IPS-18a (cell line): ENCODE measurements around the gene NF1.
A peak's percentile ranks its signal among the peaks of the same experiment; 100 is the strongest.

Experiments used
- H3K27ac ChIP-seq: one replicate; pipeline ENCODE4 v1.5.1; 2013; ENCODE audit warnings: low read length
- H3K27me3 ChIP-seq: one replicate; pipeline ENCODE4 v1.6.1; 2013; ENCODE audit warnings: mild to moderate bottlenecking, low read length; ENCODE audit not compliant: control insufficient read depth, insufficient read depth
- H3K36me3 ChIP-seq: one replicate; pipeline ENCODE4 v1.6.1; 2013; ENCODE audit warnings: low read depth, low read length; ENCODE audit not compliant: control insufficient read depth
- H3K4me1 ChIP-seq: one replicate; pipeline ENCODE4 v1.6.1; 2013; ENCODE audit warnings: low read depth, low read length; ENCODE audit not compliant: control insufficient read depth
- H3K4me3 ChIP-seq: one replicate; pipeline ENCODE4 v1.5.1; 2013; ENCODE audit warnings: low read length
- H3K9ac ChIP-seq: one replicate; pipeline ENCODE4 v1.6.1; 2013; ENCODE audit warnings: mild to moderate bottlenecking, low read length, moderate library complexity
- H3K9me3 ChIP-seq: one replicate; pipeline ENCODE4 v1.6.1; 2013; ENCODE audit warnings: low read depth, low read length; ENCODE audit not compliant: control insufficient read depth

NF1 gene

DNA sequence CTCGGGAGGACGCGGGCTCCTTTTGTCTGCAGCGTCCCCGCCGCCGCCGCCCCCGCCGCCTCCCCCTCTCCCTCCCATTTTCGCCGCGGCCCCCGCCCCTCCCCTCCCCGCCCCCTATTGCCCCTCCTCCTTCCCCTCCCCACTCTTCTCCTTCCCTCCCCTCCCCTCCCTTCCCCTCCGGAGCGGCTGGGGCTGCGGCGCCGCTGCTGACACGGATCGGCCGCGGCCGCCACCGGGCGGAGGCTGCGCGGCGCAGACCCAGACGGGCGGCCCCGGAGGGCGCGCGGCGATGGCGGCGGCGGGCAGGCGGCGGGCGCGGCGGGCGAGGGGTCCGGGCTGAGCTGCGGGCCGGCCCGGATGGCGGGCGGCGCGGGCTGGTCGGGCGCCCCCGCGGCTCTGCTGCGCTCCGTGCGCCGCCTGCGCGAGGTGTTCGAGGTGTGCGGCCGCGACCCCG, 296.7 kb downstream of the NF1 start, which contains the start of gene RAB11FIP4:
Gene RAB11FIP4 (plus strand): TSS at position 180 of the 454 bp plus-strand sequence. CDS start 178 bp downstream, at position 358.
- no peak within 1 kb of the TSS for H3K27ac ChIP-seq
- no peak within 1 kb of the TSS for H3K9ac ChIP-seq
- H3K4me3 ChIP-seq = peak within 1 kb of the TSS; percentile 55
- no peaks in the 10 kb centered on the region for H3K36me3 ChIP-seq
- peaks cover 41% of the 10 kb centered on the region for H3K27me3 ChIP-seq
- no peaks in the 10 kb centered on the region for H3K9me3 ChIP-seq
- peaks cover 3% of the 10 kb centered on the region for H3K4me1 ChIP-seq

- Histone ChIP-seq H3K4me1 (peaks cover 3% of the 10 kb centered on the region), H3K9ac (no peak overlapping the region), H3K36me3 (no peaks in the 10 kb centered on the region), H3K9me3 (no peaks in the 10 kb centered on the region), H3K27me3 (peaks cover 41% of the 10 kb centered on the region), H3K27ac (no peak overlapping the region), H3K4me3 (peak overlapping the region; percentile 32)
These were observed 297.5 kb downstream of the NF1 start for GRCh38 chr17:31392002-31392855.

DNA sequence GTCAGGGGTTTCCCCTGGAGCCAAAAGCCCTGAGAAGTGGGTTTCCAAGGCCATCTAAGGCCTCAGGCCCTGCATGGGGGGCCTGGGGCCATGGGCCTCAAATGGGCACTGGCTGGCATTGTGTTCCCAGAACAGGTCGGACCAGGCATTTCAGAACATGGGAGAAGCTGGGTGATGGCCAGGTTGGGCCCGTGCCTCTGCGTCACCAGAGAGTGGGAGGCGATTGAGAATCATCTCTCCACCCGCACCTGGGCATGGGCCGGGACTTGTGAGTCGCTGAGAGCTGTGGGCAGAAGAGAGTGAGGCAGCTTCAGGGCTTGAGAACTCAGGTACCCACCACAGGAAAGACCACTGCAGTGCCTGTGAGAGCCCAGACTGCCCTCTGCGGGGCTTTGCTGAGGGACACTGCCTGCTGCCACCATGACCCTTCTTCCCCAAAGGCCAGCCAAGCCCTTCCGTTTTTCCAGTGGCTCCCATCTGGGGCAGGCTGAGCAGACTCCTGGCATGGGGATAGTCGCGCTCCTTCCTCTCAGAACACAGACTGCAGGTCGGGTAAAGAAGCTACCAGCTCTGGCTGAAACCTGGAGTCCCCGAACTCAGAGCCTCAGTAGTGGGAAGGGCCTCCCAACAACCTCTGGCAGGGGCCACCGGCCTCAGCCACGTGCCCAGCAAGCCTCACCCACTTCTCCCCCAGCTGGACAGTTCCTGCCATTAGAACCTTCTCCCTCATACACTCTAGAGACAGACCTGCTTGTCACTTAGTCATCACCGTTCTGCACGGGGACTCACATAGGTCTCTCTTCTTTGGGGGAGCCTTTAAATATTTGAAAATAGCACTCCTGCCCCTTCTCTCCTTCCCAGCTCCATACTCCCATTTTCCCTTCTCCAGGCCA, 298.3 kb downstream of the NF1 start:
- peaks cover 41% of the 10 kb centered on the region for H3K27me3 ChIP-seq
- no peaks in the 10 kb centered on the region for H3K36me3 ChIP-seq
- H3K9me3 ChIP-seq = no peaks in the 10 kb centered on the region
- H3K4me1 ChIP-seq = peaks cover 3% of the 10 kb centered on the region
- H3K27ac ChIP-seq = no peak overlapping the region
- no peak overlapping the region for H3K9ac ChIP-seq
- H3K4me3 ChIP-seq = no peak overlapping the region

- H3K4me3 ChIP-seq = no peak overlapping the region
- H3K36me3 ChIP-seq = no peaks in the 10 kb centered on the region
- no peaks in the 10 kb centered on the region for H3K9me3 ChIP-seq
- H3K27me3 ChIP-seq = peaks cover 41% of the 10 kb centered on the region
- peaks cover 3% of the 10 kb centered on the region for H3K4me1 ChIP-seq
- H3K27ac ChIP-seq = no peak overlapping the region
- H3K9ac ChIP-seq = no peak overlapping the region
These were observed 299.0 kb downstream of the NF1 start for GRCh38 chr17:31393749-31394146.

- Histone ChIP-seq H3K9me3 (no peaks in the 10 kb centered on the region), H3K9ac (no peak overlapping the region), H3K36me3 (no peaks in the 10 kb centered on the region), H3K4me3 (no peak overlapping the region), H3K27ac (no peak overlapping the region), H3K27me3 (peaks cover 35% of the 10 kb centered on the region), H3K4me1 (peaks cover 2% of the 10 kb centered on the region)
These were observed 299.8 kb downstream of the NF1 start for GRCh38 chr17:31394544-31394943.

GRCh38 chr17:31397256-31397939, 302.6 kb downstream of the NF1 start:
- Histone ChIP-seq H3K36me3 (no peaks in the 10 kb centered on the region), H3K4me1 (no peaks in the 10 kb centered on the region), H3K27ac (no peak overlapping the region), H3K27me3 (peaks cover 12% of the 10 kb centered on the region), H3K9ac (no peak overlapping the region), H3K9me3 (no peaks in the 10 kb centered on the region), H3K4me3 (no peak overlapping the region)

- no peak overlapping the region for H3K27ac ChIP-seq
These were observed 303.9 kb downstream of the NF1 start for GRCh38 chr17:31398381-31399311.

GRCh38 chr17:31400481-31400950, 305.7 kb downstream of the NF1 start:
- Histone ChIP-seq H3K9me3 (no peaks in the 10 kb centered on the region), H3K36me3 (no peaks in the 10 kb centered on the region), H3K9ac (no peak overlapping the region), H3K4me1 (no peaks in the 10 kb centered on the region), H3K27ac (no peak overlapping the region), H3K27me3 (no peaks in the 10 kb centered on the region), H3K4me3 (no peak overlapping the region)

More at GRCh38 chr17:31398381-31399311, 303.9 kb downstream of the NF1 start:
- Histone ChIP-seq H3K36me3 (no peaks in the 10 kb centered on the region), H3K4me3 (no peak overlapping the region), H3K4me1 (no peaks in the 10 kb centered on the region), H3K9me3 (no peaks in the 10 kb centered on the region), H3K27me3 (no peaks in the 10 kb centered on the region), H3K9ac (no peak overlapping the region)

GRCh38 chr17:31401456-31402254, 306.9 kb downstream of the NF1 start:
- no peaks in the 10 kb centered on the region for H3K27me3 ChIP-seq
- H3K27ac ChIP-seq = no peak overlapping the region
- no peaks in the 10 kb centered on the region for H3K4me1 ChIP-seq
- no peak overlapping the region for H3K4me3 ChIP-seq
- no peaks in the 10 kb centered on the region for H3K36me3 ChIP-seq
- H3K9ac ChIP-seq = no peak overlapping the region
- no peaks in the 10 kb centered on the region for H3K9me3 ChIP-seq
